ENCODE measurements around the gene DRC7.
"Not testable (repeated sequence)": the region's sequence is repeated elsewhere in the genome, so short reads cannot be mapped to it uniquely, and the experiment has no call there.

Gene DRC7

GRCh38 chr16:57734925-57735754, 40.5 kb downstream of the DRC7 start:
- peak; percentile 100 for DNase-seq (ENCODE audit: low spot score)

- DNase-seq (ENCODE audit: low spot score): no peak
Observed at GRCh38 chr16:57735755-57736418, 41.3 kb downstream of the DRC7 start, which contains the start of gene KATNB1. TSS of gene KATNB1 (plus strand) at chr16:57735770. CDS start at chr16:57737244, 1,474 bp downstream.

DNA sequence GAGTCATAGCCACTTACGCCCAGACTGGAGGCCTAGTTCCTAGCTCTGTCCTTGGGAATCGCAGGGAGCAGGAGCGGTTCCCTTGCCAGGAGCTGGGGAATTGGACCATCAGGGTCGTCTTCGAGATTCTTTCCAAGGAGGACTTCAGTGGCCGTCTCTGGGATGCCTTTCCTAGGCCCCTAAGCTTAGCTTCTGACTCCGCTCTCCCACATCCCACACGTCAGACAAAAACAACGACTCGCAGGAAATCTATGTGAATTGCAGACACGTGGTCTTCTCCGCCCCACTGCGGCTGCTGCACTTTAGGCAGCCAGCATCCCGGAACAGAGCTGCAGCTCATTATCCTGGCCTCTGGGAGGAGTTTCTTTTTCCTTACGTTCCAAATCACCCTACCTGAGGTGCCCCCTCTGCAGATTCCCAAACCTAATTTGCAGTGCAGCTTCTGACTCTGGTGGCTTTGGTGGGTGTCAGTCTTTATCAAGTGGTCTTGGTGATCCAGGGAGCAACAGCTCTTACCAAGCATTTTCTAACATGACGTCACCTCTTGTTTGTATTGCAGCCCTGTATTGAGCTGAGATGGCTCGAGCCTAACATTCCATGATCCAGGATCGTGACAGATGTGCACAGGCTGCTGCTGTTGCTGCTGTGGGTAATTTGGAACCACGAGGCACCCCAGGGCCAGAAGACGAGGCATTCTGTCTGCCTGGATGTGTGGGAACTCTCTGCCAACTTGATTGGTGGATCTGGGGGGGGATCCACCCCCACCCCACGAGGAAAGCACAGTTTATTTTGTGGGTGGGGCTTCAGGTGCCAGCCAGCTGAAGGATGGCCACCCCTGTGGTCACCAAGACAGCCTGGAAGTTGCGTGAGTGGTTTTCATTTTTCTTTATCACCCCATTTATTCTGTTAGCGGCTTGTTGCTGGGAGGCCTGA, 42.1 kb downstream of the DRC7 start:
- DNase-seq (ENCODE audit: low spot score): peak; percentile 81

DNA sequence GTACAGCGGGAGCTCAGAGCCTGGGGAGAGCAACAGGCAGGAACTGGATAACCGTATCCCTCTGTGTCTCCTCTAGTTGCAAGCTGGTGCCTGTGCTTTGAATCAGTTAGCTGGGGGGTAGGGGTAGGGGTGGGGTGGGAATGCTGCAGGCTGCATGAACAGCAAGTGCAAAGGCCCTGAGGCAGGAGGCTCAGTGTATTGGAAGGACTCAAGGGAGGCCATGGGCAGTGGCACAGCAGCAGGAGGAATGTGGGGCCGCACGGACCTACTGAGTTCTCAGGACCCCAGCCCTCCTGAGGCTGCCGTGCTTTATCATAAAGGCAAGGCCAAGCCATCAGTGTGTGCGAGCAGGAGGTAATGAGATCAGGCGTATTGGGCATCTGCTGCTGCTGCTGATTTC, 44.2 kb downstream of the DRC7 start:
- DNase-seq (ENCODE audit: low spot score): no peak

DNA sequence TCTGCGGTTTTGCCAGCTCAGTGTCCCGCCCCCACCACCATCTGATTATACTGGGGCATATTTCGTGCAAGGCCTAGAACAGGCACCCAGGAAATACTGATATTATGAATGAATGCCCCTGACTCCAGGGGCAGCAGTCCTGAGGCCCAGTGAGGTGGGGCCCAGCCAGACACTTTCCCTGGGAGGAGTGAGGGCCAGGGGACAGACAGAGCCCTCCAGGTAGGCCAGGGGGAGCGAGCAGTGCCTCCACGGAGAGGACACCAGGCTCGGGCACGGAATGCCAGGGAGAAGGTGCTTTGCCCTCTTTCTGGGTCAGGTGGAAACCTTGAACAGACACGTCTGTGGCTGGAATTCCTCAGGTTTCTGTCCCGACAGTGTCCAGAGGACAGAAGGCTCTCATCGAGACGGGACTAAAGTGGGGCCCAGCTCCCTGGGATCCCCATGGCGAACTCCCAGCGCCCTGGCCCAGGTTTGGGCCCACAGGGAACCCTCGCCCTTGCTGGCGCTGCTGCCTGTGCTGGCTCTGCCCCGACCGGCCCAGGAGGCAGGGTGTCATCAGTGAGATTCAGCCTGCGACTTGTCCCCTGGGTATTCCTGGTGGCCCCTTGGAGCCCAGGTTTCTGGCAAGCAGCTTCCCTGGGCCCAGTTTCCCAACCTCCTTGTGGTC, 45.3 kb downstream of the DRC7 start:
- no peak for DNase-seq (ENCODE audit: low spot score)

- no peak for DNase-seq (ENCODE audit: low spot score)
Observed at GRCh38 chr16:57740423-57741071, 45.9 kb downstream of the DRC7 start.

- DNase-seq (ENCODE audit: low spot score): no peak
Observed at GRCh38 chr16:57741660-57742191, 47.1 kb downstream of the DRC7 start.

GRCh38 chr16:57742543-57742942, 47.9 kb downstream of the DRC7 start:
- no peak for DNase-seq (ENCODE audit: low spot score)

- DNase-seq (ENCODE audit: low spot score): no peak
Observed at GRCh38 chr16:57743458-57743857, 48.9 kb downstream of the DRC7 start.

GRCh38 chr16:57743886-57744641, 49.5 kb downstream of the DRC7 start:
- DNase-seq (ENCODE audit: low spot score): no peak

GRCh38 chr16:57744642-57744903, 50.0 kb downstream of the DRC7 start:
- DNase-seq (ENCODE audit: low spot score): no peak

DNA sequence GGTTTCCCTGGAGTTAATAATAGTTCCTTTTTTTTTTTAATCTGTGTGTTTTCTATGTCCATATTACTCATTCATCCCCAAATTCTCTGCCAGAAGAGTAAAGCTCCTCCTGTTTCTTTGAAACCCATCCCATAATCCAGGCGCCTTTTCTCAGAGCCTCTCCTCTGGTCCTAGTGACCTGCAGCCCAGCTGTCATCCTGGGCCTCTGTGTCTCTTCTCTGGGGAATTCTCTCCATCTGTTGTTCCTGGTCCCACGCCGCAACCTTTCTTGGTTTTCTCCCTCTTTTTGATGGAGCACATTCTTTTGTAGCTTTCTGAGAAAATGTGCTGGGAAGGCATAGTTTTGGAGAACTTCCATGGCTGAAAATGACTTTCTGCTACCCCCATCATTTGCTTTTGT, 51.2 kb downstream of the DRC7 start:
- DNase-seq (ENCODE audit: low spot score): no peak

GRCh38 chr16:57746316-57746715, 51.7 kb downstream of the DRC7 start:
- DNase-seq (ENCODE audit: low spot score): not testable (repeated sequence)

GRCh38 chr16:57747091-57747490, 52.5 kb downstream of the DRC7 start:
- no peak for DNase-seq (ENCODE audit: low spot score)

GRCh38 chr16:57747496-57747895, 52.9 kb downstream of the DRC7 start:
- no peak for DNase-seq (ENCODE audit: low spot score)

DNA sequence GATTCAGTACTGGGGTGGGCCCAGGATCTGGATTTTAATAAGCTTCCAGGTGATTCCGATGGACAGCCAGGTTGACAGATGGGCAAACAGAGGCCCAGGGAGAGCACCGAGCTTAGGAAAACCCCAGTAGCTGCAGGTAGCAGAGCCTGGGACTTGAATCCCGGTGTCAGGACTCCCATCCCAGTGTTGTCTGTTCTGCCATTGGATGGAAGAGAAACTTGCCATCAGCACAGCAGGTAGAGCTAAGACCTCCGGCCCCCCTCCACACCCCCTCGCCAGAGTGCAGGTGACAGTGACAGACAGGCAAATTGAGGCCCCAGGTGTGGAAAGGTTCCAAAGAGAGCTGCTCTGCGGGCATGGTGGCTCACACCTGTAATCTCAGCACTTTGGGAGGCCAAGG, 53.4 kb downstream of the DRC7 start:
- no peak for DNase-seq (ENCODE audit: low spot score)

GRCh38 chr16:57748596-57748995, 54.0 kb downstream of the DRC7 start:
- no peak for DNase-seq (ENCODE audit: low spot score)

GRCh38 chr16:57749101-57749692, 54.6 kb downstream of the DRC7 start:
- no peak for DNase-seq (ENCODE audit: low spot score)

- no peak for DNase-seq (ENCODE audit: low spot score)
Observed at GRCh38 chr16:57749856-57750452, 55.3 kb downstream of the DRC7 start.
